ENCODE data around the gene TNFRSF13B. TPM values are rescaled to one million over a fixed set of nuclear protein-coding genes. Genes with fewer than 3 reads are reported as not detected.

The TNFRSF13B gene
- total RNA-seq, 1 experiment from 2014 or later, result not detected

DNA sequence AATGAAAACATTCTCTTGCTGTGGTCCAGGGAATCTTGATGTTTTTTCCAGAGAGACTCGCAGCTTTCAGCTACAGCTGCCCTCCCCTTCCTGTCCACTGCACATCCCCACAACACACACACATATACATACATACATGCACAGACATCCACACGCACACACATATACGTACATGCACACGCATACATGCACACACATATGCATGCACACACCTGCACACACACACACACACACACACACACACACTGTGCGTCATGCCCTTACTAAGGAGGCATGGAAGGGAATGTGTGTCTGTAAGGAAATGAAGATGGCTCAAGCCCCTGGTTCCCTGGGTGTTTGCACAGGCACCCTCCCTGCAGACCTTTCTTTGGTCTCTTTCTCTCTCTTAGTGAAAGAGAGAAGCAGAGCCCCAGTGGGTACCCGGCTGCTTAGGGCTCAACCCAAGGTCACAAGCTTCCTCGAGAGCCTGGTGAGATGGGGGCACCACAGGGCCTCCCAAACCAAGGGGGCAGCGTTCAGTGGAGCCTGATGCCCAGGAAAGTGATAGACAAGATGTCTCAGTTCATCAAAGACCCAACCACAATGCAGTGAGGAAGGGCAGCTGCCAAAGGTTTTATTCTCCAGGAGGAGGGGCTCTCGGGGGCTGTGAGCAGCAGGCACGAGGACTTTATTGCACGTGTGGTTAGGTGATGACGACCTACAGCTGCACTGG, 33.3 kb downstream of the TNFRSF13B start:
- no peak for DNase-seq (ENCODE audit: low read depth)

DNA sequence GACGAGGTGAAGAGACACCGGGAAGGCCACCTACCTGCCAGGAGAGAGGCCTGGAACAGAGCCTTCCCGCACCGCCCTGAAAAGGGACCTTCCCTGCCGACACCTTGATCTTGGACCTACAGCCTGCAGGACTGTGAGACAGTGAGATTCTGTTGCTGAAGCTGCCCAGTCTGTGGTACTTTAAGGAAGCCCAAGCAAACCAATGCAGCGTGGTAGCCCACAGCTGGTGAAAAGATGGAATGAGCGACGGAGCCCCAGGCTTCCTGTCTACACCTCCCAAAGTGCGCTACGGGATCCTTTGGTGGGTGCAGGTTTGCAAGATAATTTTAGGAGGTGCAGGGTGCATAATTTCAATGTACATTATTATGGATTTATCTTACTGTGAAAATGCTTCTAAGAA, 33.9 kb downstream of the TNFRSF13B start:
- no peak for DNase-seq (ENCODE audit: low read depth)

DNA sequence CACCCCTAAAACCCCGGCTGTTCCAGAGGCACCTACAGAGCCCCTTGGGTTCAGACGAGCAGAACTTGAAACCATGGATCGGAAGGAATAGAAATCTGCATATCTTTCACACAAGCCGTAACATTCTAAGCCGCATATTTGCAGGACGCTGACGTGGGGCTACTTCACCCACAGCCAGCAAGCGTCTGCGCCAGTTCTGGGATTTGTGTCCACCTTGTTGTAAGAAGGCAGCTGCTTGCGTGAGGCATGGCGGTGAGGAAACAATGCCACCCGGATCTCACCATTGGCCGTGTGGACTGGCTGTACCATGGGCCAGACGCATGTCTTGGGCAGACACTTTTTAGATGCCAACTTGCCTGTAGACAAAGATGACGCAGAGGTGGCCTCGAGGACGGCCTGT, 34.5 kb downstream of the TNFRSF13B start:
- no peak for DNase-seq (ENCODE audit: low read depth)

- DNase-seq (ENCODE audit: low read depth), result no peak
Measured at GRCh38 chr17:16936536-16937310, 35.2 kb downstream of the TNFRSF13B start.

GRCh38 chr17:16935786-16936185, 36.1 kb downstream of the TNFRSF13B start:
- no peak for DNase-seq (ENCODE audit: low read depth)

DNA sequence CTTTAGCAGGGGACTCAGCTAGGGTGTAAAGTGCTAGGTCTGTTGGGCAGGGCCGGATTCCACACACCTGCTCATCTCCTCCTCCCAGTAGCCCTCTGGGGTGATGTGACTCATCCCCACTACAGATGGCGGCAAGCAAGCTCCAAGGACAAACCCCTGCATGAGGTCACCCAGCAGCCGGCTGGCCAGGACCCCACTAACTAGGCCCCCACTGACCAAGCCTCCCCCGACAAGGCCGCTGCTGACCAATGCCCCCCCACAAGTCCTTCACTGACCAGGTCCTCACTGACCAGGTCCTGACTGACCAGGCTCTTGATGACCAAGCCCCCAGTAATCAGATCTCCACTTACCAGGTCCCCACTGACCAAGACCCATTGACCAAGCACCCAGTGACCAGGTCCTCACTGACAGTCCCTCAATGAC, 36.7 kb downstream of the TNFRSF13B start:
- DNase-seq (ENCODE audit: low read depth), result peak; percentile 7

DNA sequence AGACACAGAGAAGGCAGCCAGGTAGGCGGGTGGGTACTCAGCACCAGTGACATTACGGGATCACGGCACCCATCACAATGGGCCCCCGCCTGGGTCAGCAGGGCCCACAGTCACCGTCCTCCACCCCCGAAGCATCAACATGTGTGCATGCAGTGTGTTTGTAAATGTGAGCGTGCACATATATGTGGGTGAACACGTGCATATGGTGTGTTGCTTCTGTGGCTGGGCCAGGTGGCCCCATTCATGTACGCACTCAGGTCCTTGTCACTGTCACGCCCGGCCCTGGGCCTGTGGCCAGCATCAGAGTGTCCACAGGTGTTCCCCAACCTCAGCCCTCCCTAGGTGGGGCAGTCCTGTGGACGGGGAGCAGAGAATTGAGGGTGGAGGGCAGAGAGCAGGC, 37.1 kb downstream of the TNFRSF13B start:
- DNase-seq (ENCODE audit: low read depth), result no peak

DNA sequence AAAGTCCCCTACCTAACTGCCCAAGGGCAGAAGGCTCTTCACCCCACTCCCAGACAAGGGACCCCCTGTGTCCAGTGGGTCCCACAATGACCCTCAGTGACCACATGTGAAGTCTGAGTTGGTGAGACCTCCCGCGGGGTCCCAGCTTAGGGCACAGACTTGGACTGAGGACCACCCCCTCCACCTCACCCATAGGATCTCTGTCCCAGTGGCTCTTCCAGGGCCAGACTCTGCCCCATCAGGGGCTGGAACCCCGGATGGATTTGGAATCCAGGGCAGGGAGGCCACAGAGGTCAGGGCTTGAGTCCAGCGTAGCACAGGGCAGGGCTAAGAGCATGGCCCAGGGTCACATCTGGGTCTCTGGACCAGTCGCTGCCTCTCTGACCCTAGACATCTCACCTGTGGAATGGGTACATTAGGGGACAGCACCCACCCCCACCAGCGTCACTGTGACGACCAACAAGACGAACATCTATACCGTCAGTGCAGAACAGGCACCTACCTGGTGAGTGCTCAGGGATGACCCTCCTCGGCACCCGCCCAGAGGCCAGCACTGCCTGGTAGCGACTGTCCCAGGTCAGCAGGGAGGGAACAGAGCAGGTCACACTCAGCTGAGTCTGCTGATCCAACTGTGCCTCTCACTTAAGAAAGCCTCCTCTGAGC, 37.7 kb downstream of the TNFRSF13B start:
- DNase-seq (ENCODE audit: low read depth), result no peak

DNA sequence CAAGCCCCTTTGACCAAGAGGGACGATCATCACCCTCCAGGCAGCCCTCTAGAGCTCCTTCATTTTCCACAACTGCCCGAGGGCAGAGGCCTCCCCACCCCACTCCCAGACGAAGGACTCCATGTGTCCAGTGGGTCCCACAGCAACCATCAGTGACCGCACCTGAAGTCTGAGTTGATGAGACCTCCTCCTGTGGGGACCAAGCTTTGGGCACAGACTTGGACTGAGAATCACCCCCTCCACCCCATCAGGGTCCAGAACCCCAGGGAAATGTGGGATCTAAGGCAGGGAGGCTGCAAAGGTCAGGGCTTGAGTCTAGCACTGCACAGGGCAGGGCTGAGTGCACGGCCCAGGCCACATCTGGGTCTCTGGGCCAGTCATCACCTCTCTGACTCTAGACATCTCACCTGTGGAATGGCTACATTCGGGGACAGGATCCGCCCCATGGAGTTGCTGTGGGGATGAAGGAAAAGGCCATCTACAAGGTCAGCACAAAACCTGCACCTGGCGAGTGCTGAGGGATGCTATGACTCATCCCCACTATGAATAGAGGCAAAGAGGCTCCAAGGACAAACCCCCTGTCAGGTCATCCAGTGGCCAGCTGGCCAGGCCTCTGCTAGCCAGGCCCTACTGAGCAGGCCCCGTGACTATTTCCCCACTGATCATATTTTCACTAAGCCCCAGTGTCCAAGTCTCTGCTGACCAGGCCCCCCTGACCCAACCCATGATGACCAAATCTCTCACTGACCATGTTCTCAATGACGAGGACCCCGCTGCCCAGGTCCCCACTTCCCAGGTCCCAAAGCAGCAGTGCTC, 38.4 kb downstream of the TNFRSF13B start:
- peak; percentile 47 for DNase-seq (ENCODE audit: low read depth)

DNA sequence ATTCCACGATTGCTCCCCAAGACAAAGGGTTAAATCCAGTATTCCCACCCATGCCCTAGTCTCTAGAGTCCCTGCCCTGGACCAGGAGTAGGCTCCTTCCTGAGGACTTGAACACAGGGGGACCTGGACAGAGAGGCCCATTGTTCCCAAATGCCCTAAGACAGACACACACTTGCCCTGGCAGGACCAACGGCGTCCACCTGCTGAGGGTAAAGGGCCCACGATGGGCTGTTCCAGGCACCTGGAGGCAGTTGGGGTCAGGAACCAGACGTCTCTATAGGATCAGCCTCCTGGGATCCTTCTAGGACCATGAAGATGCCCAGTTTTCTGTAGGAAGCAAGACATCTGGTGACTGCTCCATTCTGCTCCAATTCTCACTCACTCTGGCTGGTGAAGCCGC, 39.3 kb downstream of the TNFRSF13B start:
- DNase-seq (ENCODE audit: low read depth), result no peak

DNA sequence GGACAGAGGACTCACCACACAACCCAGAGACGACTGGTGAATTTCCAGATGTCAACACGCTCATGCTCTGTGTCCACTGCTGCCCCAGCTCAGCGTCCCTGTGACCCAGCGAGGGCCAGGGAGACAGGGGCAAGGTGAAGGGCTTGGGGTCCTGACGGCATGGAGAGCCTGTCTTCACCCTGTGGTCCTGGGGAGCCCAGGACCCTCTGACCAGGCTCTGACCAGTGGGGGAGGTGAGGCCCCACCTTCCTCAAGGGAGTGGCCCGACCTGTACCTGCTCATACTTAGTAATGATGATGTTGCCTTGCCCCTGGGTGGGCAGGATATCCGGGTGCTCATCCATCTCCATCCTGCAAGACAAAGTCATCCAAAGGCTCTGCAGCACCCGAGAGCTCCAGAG, 39.8 kb downstream of the TNFRSF13B start:
- DNase-seq (ENCODE audit: low read depth), result no peak

- no peak for DNase-seq (ENCODE audit: low read depth)
Measured at GRCh38 chr17:16931318-16932060, 40.4 kb downstream of the TNFRSF13B start.

DNA sequence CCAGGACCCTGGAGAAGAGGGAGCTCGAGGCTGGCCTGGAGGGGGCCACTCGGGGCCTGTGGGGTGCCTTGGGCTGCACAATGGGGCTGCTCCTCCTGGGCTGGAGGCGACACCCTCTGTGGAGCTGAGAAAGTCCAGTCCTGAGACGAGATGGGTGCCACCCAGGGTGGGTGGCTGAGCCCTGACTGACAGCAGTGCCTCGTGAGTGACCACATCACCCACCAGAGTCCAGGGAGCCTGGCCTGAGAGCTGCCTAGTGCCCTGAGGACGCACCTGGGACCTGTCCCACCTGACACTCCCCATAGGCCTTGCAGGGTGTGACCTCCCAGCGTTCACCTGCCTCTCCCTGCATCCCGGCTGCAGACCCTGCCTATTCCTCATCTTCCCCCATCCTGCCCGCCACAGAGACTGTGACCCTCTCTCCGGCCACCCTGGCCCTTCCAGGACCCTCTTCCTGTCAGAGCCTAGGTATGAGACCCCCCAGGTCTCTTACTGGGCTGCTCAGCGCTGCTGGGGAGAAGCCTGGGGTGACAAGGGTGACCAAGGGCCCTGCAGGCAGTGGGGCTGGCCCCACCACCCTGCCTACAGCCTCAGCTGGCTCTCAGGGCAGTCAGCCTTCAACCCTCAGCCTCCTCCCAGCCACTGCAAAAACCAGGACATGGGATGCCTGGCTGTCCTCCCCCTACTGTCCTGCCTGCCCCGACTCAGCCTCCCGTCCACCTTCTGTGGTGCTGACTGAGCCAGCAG, 41.2 kb downstream of the TNFRSF13B start:
- DNase-seq (ENCODE audit: low read depth), result no peak

DNA sequence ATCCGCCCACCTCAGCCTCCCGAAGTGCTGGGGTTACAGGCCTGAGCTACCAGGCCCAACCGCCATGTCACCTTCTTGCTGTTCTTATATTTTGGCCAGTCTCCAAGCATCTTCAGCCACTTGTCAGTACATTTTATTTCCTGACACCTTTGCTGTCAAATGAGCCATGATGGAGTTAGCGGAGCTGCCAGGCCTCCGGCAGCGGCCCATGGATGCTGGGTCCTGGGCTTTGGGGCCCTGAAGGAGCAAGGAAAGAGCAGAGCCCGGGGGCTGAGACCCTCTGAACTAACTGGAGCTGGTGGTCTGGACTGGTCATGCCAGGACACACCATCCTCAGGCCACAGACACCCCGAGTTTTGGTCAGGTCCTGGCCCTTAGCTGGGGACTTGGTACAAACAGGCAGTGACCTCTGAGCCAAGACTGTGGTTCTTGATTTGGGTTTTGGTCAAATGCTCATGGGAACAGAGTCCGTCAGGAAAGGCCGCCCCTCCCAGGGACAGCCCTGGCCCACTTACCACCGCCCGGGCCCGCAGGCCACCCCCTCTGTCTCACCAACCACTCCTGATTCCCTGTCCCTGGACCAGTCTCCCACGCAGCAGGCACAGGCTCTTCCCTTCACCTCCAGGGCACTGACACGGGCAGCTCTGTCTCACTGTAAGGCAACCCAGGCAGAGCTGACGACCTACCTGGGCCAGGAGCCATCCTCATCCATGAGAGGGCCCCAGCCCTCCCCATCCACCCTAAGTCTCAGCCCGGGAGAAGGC, 42.0 kb downstream of the TNFRSF13B start:
- DNase-seq (ENCODE audit: low read depth), result no peak

GRCh38 chr17:16929035-16929680, 42.8 kb downstream of the TNFRSF13B start:
- DNase-seq (ENCODE audit: low read depth), result no peak

GRCh38 chr17:16928406-16929034, 43.4 kb downstream of the TNFRSF13B start:
- no peak for DNase-seq (ENCODE audit: low read depth)

- no peak for DNase-seq (ENCODE audit: low read depth)
Measured at GRCh38 chr17:16927641-16928321, 44.1 kb downstream of the TNFRSF13B start.

All from LHCN-M2 (cell line).